ENCODE measurements around the gene NCOA5.

Gene NCOA5

GRCh38 chr20:46126440-46127056 is 36.8 kb upstream of the NCOA5 start:
- TF ChIP-seq CTCF (conservative IDR thresholded peaks at IDR 0.05; ENCODE audit: low read depth, low read length) = no peak
- no peak for DNase-seq (ENCODE audit: low read depth)
- no peak overlapping the region for H3K4me3 ChIP-seq (ENCODE audit: low read depth, low read length)

GRCh38 chr20:46123482-46124245 is 33.9 kb upstream of the NCOA5 start:
- TF ChIP-seq CTCF (conservative IDR thresholded peaks at IDR 0.05; ENCODE audit: low read depth, low read length) = no peak
- DNase-seq (ENCODE audit: low read depth) = no peak
- no peak overlapping the region for H3K4me3 ChIP-seq (ENCODE audit: low read depth, low read length)

GRCh38 chr20:46122516-46123481 is 33.0 kb upstream of the NCOA5 start:
- TF ChIP-seq CTCF (conservative IDR thresholded peaks at IDR 0.05; ENCODE audit: low read depth, low read length) = no peak
- H3K4me3 ChIP-seq (ENCODE audit: low read depth, low read length) = no peak overlapping the region
- DNase-seq (ENCODE audit: low read depth) = no peak

- DNase-seq (ENCODE audit: low read depth) = peak; percentile 56
- TF ChIP-seq CTCF (conservative IDR thresholded peaks at IDR 0.05; ENCODE audit: low read depth, low read length) = no peak
- no peak overlapping the region for H3K4me3 ChIP-seq (ENCODE audit: low read depth, low read length)
These were observed 32.3 kb upstream of the NCOA5 start for GRCh38 chr20:46122071-46122470.

- no peak overlapping the region for H3K4me3 ChIP-seq (ENCODE audit: low read depth, low read length)
- no peak for DNase-seq (ENCODE audit: low read depth)
- no peak for TF ChIP-seq CTCF (conservative IDR thresholded peaks at IDR 0.05; ENCODE audit: low read depth, low read length)
These were observed 31.6 kb upstream of the NCOA5 start for GRCh38 chr20:46121184-46121930.

GRCh38 chr20:46120136-46120535 is 30.4 kb upstream of the NCOA5 start:
- H3K4me3 ChIP-seq (ENCODE audit: low read depth, low read length) = no peak overlapping the region
- DNase-seq (ENCODE audit: low read depth) = no peak
- no peak for TF ChIP-seq CTCF (conservative IDR thresholded peaks at IDR 0.05; ENCODE audit: low read depth, low read length)

All from choroid plexus epithelial cell (primary cell).